Stomach (tissue), 4 donors: ENCODE results near the gene DPH6.

Experiments
- EP300 ChIP-seq: sonication (generic); formaldehyde crosslinking; IDR thresholded peaks from one replicate; pipeline ENCODE4 v1.6.1; 2017; ENCODE audit warnings: antibody characterized with exemption
- POLR2A ChIP-seq, 4 donors: fragments of 450-650 bp; IDR thresholded peaks; one replicate each; pipeline ENCODE4 v1.6.1; 2016; ENCODE audit warnings: antibody characterized with exemption in 4 of 4, control low read depth in 2 of 4, mild to moderate bottlenecking in 1 of 4, moderate library complexity in 1 of 4
- POLR2AphosphoS5 ChIP-seq, 3 donors: sonication (generic); formaldehyde crosslinking; IDR thresholded peaks; one replicate each; pipeline ENCODE4 v1.6.1; 2016; ENCODE audit warnings: antibody characterized with exemption in 3 of 3
- TF ChIP-seq, protein P1 (sequence below), 7 experiments: fragments of 450-650 bp in 4 of 7; fragments of 200-600 bp in 3 of 7; sonication (generic) in 3 of 7; IDR thresholded peaks; one replicate each; pipeline ENCODE4 v1.5.1; 2016 to 2019; ENCODE audit warnings: antibody characterized with exemption in 7 of 7, control low read depth in 2 of 7, mild to moderate bottlenecking in 1 of 7

DNA sequence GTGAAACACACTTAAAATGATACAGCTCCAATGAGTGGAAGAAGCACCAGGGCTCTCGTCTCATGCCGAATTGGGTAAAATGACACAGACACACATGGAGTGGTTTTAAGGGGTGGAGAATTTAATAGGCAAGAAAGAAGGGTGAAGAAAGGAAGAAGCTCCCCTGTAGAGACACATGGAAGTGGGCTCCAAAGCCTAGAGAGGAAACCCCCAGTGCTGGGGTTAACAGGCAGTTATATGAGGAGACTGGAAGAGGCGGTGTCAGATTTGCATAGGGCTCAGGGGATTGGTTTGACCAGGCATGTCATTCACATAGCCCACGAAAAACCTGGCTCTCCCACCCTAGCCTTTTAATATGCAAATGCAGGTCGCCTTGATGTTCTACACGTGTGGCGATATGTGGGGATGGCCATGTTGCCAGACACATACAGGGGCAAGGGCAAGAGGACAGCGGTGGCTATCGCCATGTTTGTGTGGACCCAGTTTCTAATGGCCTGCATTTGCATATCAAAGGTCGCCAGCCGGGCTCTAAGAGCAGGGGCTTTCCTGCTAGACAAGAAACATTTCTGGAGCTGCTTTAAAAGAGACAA lies 1.9 kb upstream of the DPH6 start:
- TF ChIP-seq, protein P1, sequence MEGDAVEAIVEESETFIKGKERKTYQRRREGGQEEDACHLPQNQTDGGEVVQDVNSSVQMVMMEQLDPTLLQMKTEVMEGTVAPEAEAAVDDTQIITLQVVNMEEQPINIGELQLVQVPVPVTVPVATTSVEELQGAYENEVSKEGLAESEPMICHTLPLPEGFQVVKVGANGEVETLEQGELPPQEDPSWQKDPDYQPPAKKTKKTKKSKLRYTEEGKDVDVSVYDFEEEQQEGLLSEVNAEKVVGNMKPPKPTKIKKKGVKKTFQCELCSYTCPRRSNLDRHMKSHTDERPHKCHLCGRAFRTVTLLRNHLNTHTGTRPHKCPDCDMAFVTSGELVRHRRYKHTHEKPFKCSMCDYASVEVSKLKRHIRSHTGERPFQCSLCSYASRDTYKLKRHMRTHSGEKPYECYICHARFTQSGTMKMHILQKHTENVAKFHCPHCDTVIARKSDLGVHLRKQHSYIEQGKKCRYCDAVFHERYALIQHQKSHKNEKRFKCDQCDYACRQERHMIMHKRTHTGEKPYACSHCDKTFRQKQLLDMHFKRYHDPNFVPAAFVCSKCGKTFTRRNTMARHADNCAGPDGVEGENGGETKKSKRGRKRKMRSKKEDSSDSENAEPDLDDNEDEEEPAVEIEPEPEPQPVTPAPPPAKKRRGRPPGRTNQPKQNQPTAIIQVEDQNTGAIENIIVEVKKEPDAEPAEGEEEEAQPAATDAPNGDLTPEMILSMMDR (IDR thresholded peaks at IDR 0.05): no peak
- no peak for TF ChIP-seq POLR2A (IDR thresholded peaks at IDR 0.05)
- no peak for TF ChIP-seq POLR2AphosphoS5 (IDR thresholded peaks at IDR 0.05)
- TF ChIP-seq EP300: no peak
